SH-SY5Y (cell line): ENCODE results near the gene GAPVD1.

ENCODE experiments used
- GATA2 ChIP-seq: IDR thresholded peaks from 2 replicates; pipeline ENCODE4 v1.6.1; 2011; ENCODE audit warnings: mild to moderate bottlenecking, low read depth, low read length
- GATA3 ChIP-seq: IDR thresholded peaks from 2 replicates; pipeline ENCODE4 v1.6.1; 2011; ENCODE audit warnings: low read depth, mild to moderate bottlenecking, low read length, moderate library complexity

GAPVD1 gene

GRCh38 chr9:125372441-125373226, 111.0 kb downstream of the GAPVD1 start:
- TF ChIP-seq GATA2 (no peak), GATA3 (no peak)

- TF ChIP-seq GATA2 (no peak), GATA3 (no peak)
These were observed 113.0 kb downstream of the GAPVD1 start for GRCh38 chr9:125374443-125375309.

- no peak for TF ChIP-seq GATA3
These were observed 114.2 kb downstream of the GAPVD1 start for GRCh38 chr9:125375820-125376219.

- TF ChIP-seq GATA2, result peak; percentile 50; the same call in 1 of the 2 replicates
- TF ChIP-seq GATA3, result no peak
These were observed 114.9 kb downstream of the GAPVD1 start for GRCh38 chr9:125376261-125377226.

- TF ChIP-seq GATA2 (no peak), GATA3 (no peak)
These were observed 116.1 kb downstream of the GAPVD1 start for GRCh38 chr9:125377584-125378250.

GRCh38 chr9:125378778-125379177, 117.2 kb downstream of the GAPVD1 start:
- TF ChIP-seq GATA3, result no peak
- no peak for TF ChIP-seq GATA2

GRCh38 chr9:125379208-125379607, 117.6 kb downstream of the GAPVD1 start:
- TF ChIP-seq GATA3 (no peak), GATA2 (no peak; the same call in 1 of the 2 replicates)

- TF ChIP-seq GATA2, result no peak
- TF ChIP-seq GATA3, result no peak
These were observed 118.8 kb downstream of the GAPVD1 start for GRCh38 chr9:125380406-125380805.

- no peak for TF ChIP-seq GATA2
- TF ChIP-seq GATA3, result no peak
These were observed 126.4 kb downstream of the GAPVD1 start for GRCh38 chr9:125387861-125388524.

GRCh38 chr9:125388978-125389377, 127.4 kb downstream of the GAPVD1 start:
- TF ChIP-seq GATA2, result no peak
- TF ChIP-seq GATA3, result no peak

GRCh38 chr9:125391704-125392103, 130.1 kb downstream of the GAPVD1 start:
- TF ChIP-seq GATA2 (no peak), GATA3 (no peak)

GRCh38 chr9:125393426-125393825, 131.8 kb downstream of the GAPVD1 start:
- TF ChIP-seq GATA3 (no peak), GATA2 (no peak)

- no peak for TF ChIP-seq GATA3
- TF ChIP-seq GATA2, result no peak
These were observed 135.2 kb downstream of the GAPVD1 start for GRCh38 chr9:125396799-125397198.

GRCh38 chr9:125397736-125398135, 136.1 kb downstream of the GAPVD1 start:
- TF ChIP-seq GATA2 (no peak), GATA3 (no peak)
